CD1c-positive myeloid dendritic cell (primary cell): Measurements from ENCODE around the gene SMAP1.

ENCODE experiments used
- DNase-seq: peaks from one replicate; pipeline ENCODE4 v3.0.0-alpha.2; 2016; ENCODE audit errors: extremely low spot score

Gene SMAP1

GRCh38 chr6:70894001-70894400 is 226.3 kb downstream of the SMAP1 start:
- no peak for DNase-seq

GRCh38 chr6:70900047-70900446 is 232.4 kb downstream of the SMAP1 start:
- DNase-seq: no peak

GRCh38 chr6:70901324-70901723 is 233.6 kb downstream of the SMAP1 start:
- DNase-seq: no peak

GRCh38 chr6:70903665-70904452 is 236.2 kb downstream of the SMAP1 start:
- no peak for DNase-seq

GRCh38 chr6:70905742-70906141 is 238.1 kb downstream of the SMAP1 start:
- DNase-seq: no peak
